Measurements from ENCODE around the gene WDTC1. TPM values are rescaled to one million over a fixed set of nuclear protein-coding genes. Genes with fewer than 3 reads are reported as not detected.
A peak's percentile ranks its signal among the peaks of the same experiment; 100 is the strongest.

WDTC1 gene
- total RNA-seq, 1 donor from 2014 or later: 22.4 TPM

GRCh38 chr1:27346357-27346756 lies 111.9 kb downstream of the WDTC1 start:
- Mint-ChIP-seq H3K27me3 (ENCODE audit: low read depth) (no peaks in the 10 kb centered on the region), H3K4me1 (ENCODE audit: low read depth) (peaks cover 38% of the 10 kb centered on the region), H3K36me3 (ENCODE audit: low read depth) (peaks cover 19% of the 10 kb centered on the region), H3K27ac (peak overlapping the region; percentile 26), H3K4me3 (ENCODE audit: low read depth) (no peak overlapping the region), H3K9me3 (no peaks in the 10 kb centered on the region)
- intact Hi-C loops (cut with micrococcal nuclease): no loop called here
- no peak for DNase-seq (ENCODE audit: low spot score)

- Mint-ChIP-seq H3K27me3 (ENCODE audit: low read depth) (no peaks in the 10 kb centered on the region), H3K4me3 (ENCODE audit: low read depth) (no peak overlapping the region), H3K4me1 (ENCODE audit: low read depth) (peaks cover 31% of the 10 kb centered on the region), H3K9me3 (no peaks in the 10 kb centered on the region), H3K36me3 (ENCODE audit: low read depth) (peaks cover 23% of the 10 kb centered on the region), H3K27ac (no peak overlapping the region)
- intact Hi-C loops (cut with micrococcal nuclease): no loop called here
- DNase-seq (ENCODE audit: low spot score): no peak
Observed at GRCh38 chr1:27346991-27347624, 112.7 kb downstream of the WDTC1 start.

- H3K27me3 Mint-ChIP-seq (ENCODE audit: low read depth): no peaks in the 10 kb centered on the region
- H3K9me3 Mint-ChIP-seq: no peaks in the 10 kb centered on the region
- H3K4me1 Mint-ChIP-seq (ENCODE audit: low read depth): peaks cover 13% of the 10 kb centered on the region
- intact Hi-C loops (cut with micrococcal nuclease): loop anchor here (1.0 kb wide), 1 partner anchor 8 kb away; no protein-coding TSS in a partner anchor
- H3K27ac Mint-ChIP-seq: no peak overlapping the region
- H3K4me3 Mint-ChIP-seq (ENCODE audit: low read depth): peak overlapping the region; percentile 30
- peaks cover 30% of the 10 kb centered on the region for H3K36me3 Mint-ChIP-seq (ENCODE audit: low read depth)
- DNase-seq (ENCODE audit: low spot score): no peak
Observed at GRCh38 chr1:27348861-27349783, 114.7 kb downstream of the WDTC1 start.

- Mint-ChIP-seq H3K27me3 (ENCODE audit: low read depth) (no peaks in the 10 kb centered on the region), H3K9me3 (no peaks in the 10 kb centered on the region), H3K4me1 (ENCODE audit: low read depth) (peaks cover 9% of the 10 kb centered on the region), H3K27ac (no peak overlapping the region), H3K4me3 (ENCODE audit: low read depth) (no peak overlapping the region), H3K36me3 (ENCODE audit: low read depth) (peaks cover 30% of the 10 kb centered on the region)
- intact Hi-C loops (cut with micrococcal nuclease): loop anchor here (1.0 kb wide), 1 partner anchor 9 kb away; no protein-coding TSS in a partner anchor
- DNase-seq (ENCODE audit: low spot score): no peak
Observed at GRCh38 chr1:27349784-27350662, 115.6 kb downstream of the WDTC1 start.

GRCh38 chr1:27350663-27351540 lies 116.5 kb downstream of the WDTC1 start:
- peaks cover 16% of the 10 kb centered on the region for H3K4me1 Mint-ChIP-seq (ENCODE audit: low read depth)
- no peaks in the 10 kb centered on the region for H3K9me3 Mint-ChIP-seq
- DNase-seq (ENCODE audit: low spot score): no peak
- H3K27me3 Mint-ChIP-seq (ENCODE audit: low read depth): no peaks in the 10 kb centered on the region
- intact Hi-C loops (cut with micrococcal nuclease): no loop called here
- no peak overlapping the region for H3K4me3 Mint-ChIP-seq (ENCODE audit: low read depth)
- H3K27ac Mint-ChIP-seq: no peak overlapping the region
- H3K36me3 Mint-ChIP-seq (ENCODE audit: low read depth): peaks cover 36% of the 10 kb centered on the region

GRCh38 chr1:27351541-27352107 lies 117.2 kb downstream of the WDTC1 start:
- Mint-ChIP-seq H3K9me3 (no peaks in the 10 kb centered on the region), H3K4me3 (ENCODE audit: low read depth) (no peak overlapping the region), H3K36me3 (ENCODE audit: low read depth) (peaks cover 29% of the 10 kb centered on the region), H3K4me1 (ENCODE audit: low read depth) (peaks cover 15% of the 10 kb centered on the region), H3K27ac (no peak overlapping the region), H3K27me3 (ENCODE audit: low read depth) (no peaks in the 10 kb centered on the region)
- DNase-seq (ENCODE audit: low spot score): no peak
- intact Hi-C loops (cut with micrococcal nuclease): no loop called here

GRCh38 chr1:27353166-27353565 lies 118.7 kb downstream of the WDTC1 start:
- H3K4me1 Mint-ChIP-seq (ENCODE audit: low read depth): peaks cover 19% of the 10 kb centered on the region
- no peak for DNase-seq (ENCODE audit: low spot score)
- intact Hi-C loops (cut with micrococcal nuclease): no loop called here
- no peak overlapping the region for H3K4me3 Mint-ChIP-seq (ENCODE audit: low read depth)
- no peak overlapping the region for H3K27ac Mint-ChIP-seq
- peaks cover 22% of the 10 kb centered on the region for H3K36me3 Mint-ChIP-seq (ENCODE audit: low read depth)
- H3K9me3 Mint-ChIP-seq: no peaks in the 10 kb centered on the region
- H3K27me3 Mint-ChIP-seq (ENCODE audit: low read depth): no peaks in the 10 kb centered on the region

GRCh38 chr1:27353629-27354028 lies 119.2 kb downstream of the WDTC1 start:
- no peak for DNase-seq (ENCODE audit: low spot score)
- Mint-ChIP-seq H3K4me1 (ENCODE audit: low read depth) (peaks cover 19% of the 10 kb centered on the region), H3K27me3 (ENCODE audit: low read depth) (no peaks in the 10 kb centered on the region), H3K27ac (no peak overlapping the region), H3K36me3 (ENCODE audit: low read depth) (peaks cover 21% of the 10 kb centered on the region), H3K9me3 (no peaks in the 10 kb centered on the region), H3K4me3 (ENCODE audit: low read depth) (no peak overlapping the region)
- intact Hi-C loops (cut with micrococcal nuclease): no loop called here

GRCh38 chr1:27355683-27356082 lies 121.3 kb downstream of the WDTC1 start:
- Mint-ChIP-seq H3K4me3 (ENCODE audit: low read depth) (no peak overlapping the region), H3K36me3 (ENCODE audit: low read depth) (peaks cover 20% of the 10 kb centered on the region), H3K9me3 (no peaks in the 10 kb centered on the region), H3K27ac (no peak overlapping the region), H3K27me3 (ENCODE audit: low read depth) (no peaks in the 10 kb centered on the region), H3K4me1 (ENCODE audit: low read depth) (peaks cover 27% of the 10 kb centered on the region)
- intact Hi-C loops (cut with micrococcal nuclease): no loop called here
- DNase-seq (ENCODE audit: low spot score): no peak

GRCh38 chr1:27356277-27356618 lies 121.8 kb downstream of the WDTC1 start:
- no peaks in the 10 kb centered on the region for H3K27me3 Mint-ChIP-seq (ENCODE audit: low read depth)
- H3K9me3 Mint-ChIP-seq: no peaks in the 10 kb centered on the region
- no peak for DNase-seq (ENCODE audit: low spot score)
- no peak overlapping the region for H3K4me3 Mint-ChIP-seq (ENCODE audit: low read depth)
- intact Hi-C loops (cut with micrococcal nuclease): no loop called here
- no peak overlapping the region for H3K27ac Mint-ChIP-seq
- peaks cover 20% of the 10 kb centered on the region for H3K36me3 Mint-ChIP-seq (ENCODE audit: low read depth)
- peaks cover 27% of the 10 kb centered on the region for H3K4me1 Mint-ChIP-seq (ENCODE audit: low read depth)

GRCh38 chr1:27356619-27357280 lies 122.3 kb downstream of the WDTC1 start:
- DNase-seq (ENCODE audit: low spot score): no peak
- Mint-ChIP-seq H3K4me1 (ENCODE audit: low read depth) (peaks cover 27% of the 10 kb centered on the region), H3K27me3 (ENCODE audit: low read depth) (no peaks in the 10 kb centered on the region), H3K27ac (peak overlapping the region; percentile 76), H3K36me3 (ENCODE audit: low read depth) (peaks cover 16% of the 10 kb centered on the region), H3K4me3 (ENCODE audit: low read depth) (peak overlapping the region; percentile 56), H3K9me3 (no peaks in the 10 kb centered on the region)
- intact Hi-C loops (cut with micrococcal nuclease): loop anchor here (1.0 kb wide), 3 partner anchors 9 to 32 kb away; no protein-coding TSS in a partner anchor

Measured in activated T-helper 2 cell treated with anti-CD3 and anti-CD28 coated beads, Interferon-gamma antibody, Interleukin-2, Interleukin-4, amounts not matched to agents 10 μg/mL and 5 μg/mL and 100 μg/mL, durations not matched to agents 14 hours and 24 hours and 36 hours (primary cell).